NCI-H345 treated with DMSO at 0.1 percent for 48 hours (cell line): ENCODE results near the gene ADAMTS16.

Source experiments
- DNase-seq: peaks from one replicate; lab custom pipeline; 2025; ENCODE audit not compliant: unreplicated experiment; lab: John Stamatoyannopoulos, UW

ADAMTS16 gene

GRCh38 chr5:5306696-5307095 is 166.6 kb downstream of the ADAMTS16 start:
- DNase-seq, result no peak

GRCh38 chr5:5308319-5308718 is 168.2 kb downstream of the ADAMTS16 start:
- no peak for DNase-seq

- DNase-seq, result no peak
Observed at GRCh38 chr5:5309645-5310044, 169.5 kb downstream of the ADAMTS16 start.

- no peak for DNase-seq
Observed at GRCh38 chr5:5313101-5313635, 173.0 kb downstream of the ADAMTS16 start.

- DNase-seq, result no peak
Observed at GRCh38 chr5:5314166-5314565, 174.0 kb downstream of the ADAMTS16 start.

GRCh38 chr5:5314626-5315025 is 174.5 kb downstream of the ADAMTS16 start:
- DNase-seq, result no peak

- DNase-seq, result no peak
Observed at GRCh38 chr5:5315068-5315980, 175.2 kb downstream of the ADAMTS16 start.

- DNase-seq, result no peak
Observed at GRCh38 chr5:5316334-5316733, 176.2 kb downstream of the ADAMTS16 start.

GRCh38 chr5:5317976-5318375 is 177.8 kb downstream of the ADAMTS16 start:
- DNase-seq, result no peak

- DNase-seq, result no peak
Observed at GRCh38 chr5:5318426-5319190, 178.5 kb downstream of the ADAMTS16 start.

GRCh38 chr5:5320062-5320805 is 180.1 kb downstream of the ADAMTS16 start:
- DNase-seq, result no peak

GRCh38 chr5:5321137-5321536 is 181.0 kb downstream of the ADAMTS16 start:
- DNase-seq, result no peak

- DNase-seq, result no peak
Observed at GRCh38 chr5:5323551-5323950, 183.4 kb downstream of the ADAMTS16 start.

- no peak for DNase-seq
Observed at GRCh38 chr5:5326115-5326758, 186.1 kb downstream of the ADAMTS16 start.

- no peak for DNase-seq
Observed at GRCh38 chr5:5327126-5327525, 187.0 kb downstream of the ADAMTS16 start.

- DNase-seq, result peak; percentile 46
Observed at GRCh38 chr5:5330728-5331452, 190.8 kb downstream of the ADAMTS16 start.

- no peak for DNase-seq
Observed at GRCh38 chr5:5331848-5332247, 191.7 kb downstream of the ADAMTS16 start.

GRCh38 chr5:5332287-5332686 is 192.2 kb downstream of the ADAMTS16 start:
- DNase-seq, result peak; percentile 98

GRCh38 chr5:5335107-5335506 is 195.0 kb downstream of the ADAMTS16 start:
- no peak for DNase-seq

GRCh38 chr5:5335700-5336264 is 195.7 kb downstream of the ADAMTS16 start:
- no peak for DNase-seq
